HepG2 (cell line): ENCODE results near the gene ARL4D. TPM values are rescaled to one million over a fixed set of nuclear protein-coding genes. Genes with fewer than 3 reads are reported as not detected.

Source experiments
- ADNP ChIP-seq: sonication (generic); formaldehyde crosslinking; IDR thresholded peaks from 2 replicates; pipeline ENCODE4 v1.4.0; 2020; ENCODE audit warnings: missing genetic modification reagents
- AGO2 ChIP-seq: fragments of 200-400 bp; formaldehyde crosslinking; optimal IDR thresholded peaks from 2 replicates; pipeline ENCODE3; 2017; ENCODE audit warnings: mild to moderate bottlenecking, low read depth, low read length, moderate library complexity
- ATF6 ChIP-seq: sonication (generic); formaldehyde crosslinking; conservative IDR thresholded peaks from 2 replicates; pipeline ENCODE4 v1.4.0; 2020; ENCODE audit warnings: missing genetic modification reagents
- CCDC6 ChIP-seq: sonication (generic); formaldehyde crosslinking; IDR thresholded peaks from 2 replicates; pipeline ENCODE4 v1.8.1; 2022; ENCODE audit warnings: mild to moderate bottlenecking, missing genetic modification reagents, moderate library complexity
- CEBPB ChIP-seq: IDR thresholded peaks from 2 replicates; pipeline ENCODE4 v1.6.1; 2011; ENCODE audit warnings: low read depth, low read length, improper control_type of control experiment, borderline replicate concordance
- CREBL2 ChIP-seq: sonication (generic); formaldehyde crosslinking; IDR thresholded peaks from 2 replicates; pipeline ENCODE4 v1.8.1; 2023; ENCODE audit warnings: missing genetic modification reagents, mild to moderate bottlenecking, borderline replicate concordance
- DMAP1 ChIP-seq: IDR thresholded peaks from 2 replicates; pipeline ENCODE4 v1.6.1; 2016
- E2F5 ChIP-seq: sonication (generic); formaldehyde crosslinking; conservative IDR thresholded peaks from 2 replicates; pipeline ENCODE4 v1.4.0; 2020; ENCODE audit warnings: missing genetic modification reagents
- ETV5 ChIP-seq: IDR thresholded peaks from 2 replicates; pipeline ENCODE4 v1.6.1; 2018; ENCODE audit warnings: missing biosample characterization, missing genetic modification reagents, inconsistent platforms, borderline replicate concordance
- FLYWCH1 ChIP-seq: sonication (generic); formaldehyde crosslinking; IDR thresholded peaks from 2 replicates; pipeline ENCODE4 v1.8.1; 2023; ENCODE audit warnings: mild to moderate bottlenecking, missing genetic modification reagents
- KLF6 ChIP-seq: IDR thresholded peaks from 2 replicates; pipeline ENCODE4 v1.8.0; 2016; ENCODE audit warnings: missing biosample characterization, missing genetic modification reagents
- MED1 ChIP-seq: sonication (generic); formaldehyde crosslinking; IDR thresholded peaks from 2 replicates; pipeline ENCODE4 v1.4.0; 2020; ENCODE audit warnings: missing genetic modification reagents
- NR0B2 ChIP-seq: sonication (generic); formaldehyde crosslinking; IDR thresholded peaks from 2 replicates; pipeline ENCODE4 v1.4.0; 2020; ENCODE audit warnings: mild to moderate bottlenecking, missing genetic modification reagents
- PREB ChIP-seq: sonication (generic); formaldehyde crosslinking; IDR thresholded peaks from 2 replicates; pipeline ENCODE4 v1.4.0; 2020; ENCODE audit warnings: missing genetic modification reagents
- RARA ChIP-seq: IDR thresholded peaks from 2 replicates; pipeline ENCODE4 v1.6.1; 2016; ENCODE audit warnings: missing genetic modification reagents, missing compliant biosample characterization
- SPEN ChIP-seq: sonication (generic); formaldehyde crosslinking; IDR thresholded peaks from 2 replicates; pipeline ENCODE4 v1.5.1; 2020; ENCODE audit warnings: low read depth, mild to moderate bottlenecking, missing genetic modification reagents
- U2AF2 ChIP-seq: fragments of 200-400 bp; formaldehyde crosslinking; IDR thresholded peaks from 2 replicates; pipeline ENCODE4 v1.6.1; 2017; ENCODE audit warnings: low read depth, mild to moderate bottlenecking, low read length
- ZMAT5 ChIP-seq: sonication (generic); formaldehyde crosslinking; IDR thresholded peaks from 2 replicates; pipeline ENCODE4 v1.5.0; 2020; ENCODE audit warnings: mild to moderate bottlenecking, low read depth, missing genetic modification reagents, borderline replicate concordance
- ZNF224 ChIP-seq: sonication (generic); formaldehyde crosslinking; IDR thresholded peaks from 2 replicates; pipeline ENCODE4 v1.5.0; 2020; ENCODE audit warnings: mild to moderate bottlenecking, missing genetic modification reagents
- ZNF274 ChIP-seq: sonication (generic); formaldehyde crosslinking; IDR thresholded peaks from 2 replicates; pipeline ENCODE4 v1.5.1; 2020; ENCODE audit warnings: mild to moderate bottlenecking, missing genetic modification reagents
- ZNF484 ChIP-seq: sonication (generic); formaldehyde crosslinking; IDR thresholded peaks from 2 replicates; pipeline ENCODE4 v1.5.1; 2020; ENCODE audit warnings: mild to moderate bottlenecking, low read depth, missing genetic modification reagents, borderline replicate concordance
- ZNF512 ChIP-seq: sonication (generic); formaldehyde crosslinking; IDR thresholded peaks from 2 replicates; pipeline ENCODE4 v1.4.0; 2020; ENCODE audit warnings: mild to moderate bottlenecking, missing genetic modification reagents
- ZNF746 ChIP-seq: sonication (generic); formaldehyde crosslinking; IDR thresholded peaks from 2 replicates; pipeline ENCODE4 v1.8.0; 2022; ENCODE audit warnings: mild to moderate bottlenecking, missing genetic modification reagents
- ZNF878 ChIP-seq: sonication (generic); formaldehyde crosslinking; IDR thresholded peaks from 2 replicates; pipeline ENCODE4 v1.8.1; 2023; ENCODE audit warnings: mild to moderate bottlenecking, missing genetic modification reagents, moderate library complexity
- polyA plus RNA-seq, 8 experiments: library from polyadenylated mRNA; depleted of rRNA in 3 of 8; stranded (reverse) in 7 of 8; unstranded in 1 of 8; fragments of >200 nt; fragmentation: Illumina TruSeq in 4 of 8; extraction: Trizol in 4 of 8; gene quantifications; 2 replicates each; pipeline versions ENCODE4 v1.2.1 to v1.2.3, GENCODE V29; 2011 to 2016; ENCODE audit warnings: low read depth in 4 of 8, missing spikeins in 1 of 8, mixed read lengths in 1 of 8; ENCODE audit not compliant: insufficient read depth in 1 of 8
- total RNA-seq, 5 experiments: library from RNA; depleted of rRNA; stranded (reverse); fragments of >200 nt; fragmentation: Illumina TruSeq; extraction: Trizol; gene quantifications; 2 replicates each; pipeline ENCODE4 v1.2.3, GENCODE V29; 2016; ENCODE audit warnings: low read depth in 1 of 5

Gene ARL4D
- total and polyA plus RNA-seq, 2 of the 13 experiments (the other 11 are each of a cell fraction or from before 2014, with no cell fraction given), result 9.0 to 25.9 TPM

- TF ChIP-seq E2F5 (CRISPR knock-in tag), result no peak
- TF ChIP-seq MED1 (CRISPR knock-in tag), result 0 out of 2 replicates have a peak, but pooled peaks have one; percentile 59
- TF ChIP-seq ZNF224 (CRISPR knock-in tag), result no peak; the same call in 1 of the 2 replicates
- no peak; the same call in 1 of the 2 replicates for TF ChIP-seq DMAP1 (CRISPR knock-in tag)
- TF ChIP-seq ADNP, result no peak
- no peak; the same call in 1 of the 2 replicates for TF ChIP-seq KLF6
- no peak for TF ChIP-seq FLYWCH1 (CRISPR knock-in tag)
- TF ChIP-seq U2AF2, result no peak
- no peak for TF ChIP-seq AGO2
- TF ChIP-seq ZNF274 (CRISPR knock-in tag), result peak; percentile 57
- TF ChIP-seq ZNF484 (CRISPR knock-in tag), result no peak
- TF ChIP-seq CCDC6 (CRISPR knock-in tag), result no peak; the same call in 1 of the 2 replicates
- no peak for TF ChIP-seq ZMAT5
- no peak for TF ChIP-seq CREBL2
- no peak for TF ChIP-seq CEBPB
- TF ChIP-seq SPEN (CRISPR knock-in tag), result peak; percentile 72
- TF ChIP-seq ZNF512 (CRISPR knock-in tag), result no peak
- TF ChIP-seq ZNF746, result no peak
- no peak; the same call in 1 of the 2 replicates for TF ChIP-seq ZNF878 (CRISPR knock-in tag)
- TF ChIP-seq PREB (CRISPR knock-in tag), result no peak
- peak; percentile 46; the same call in 1 of the 2 replicates for TF ChIP-seq RARA (CRISPR knock-in tag)
- TF ChIP-seq ETV5 (CRISPR knock-in tag), result no peak
- no peak for TF ChIP-seq ATF6
- no peak for TF ChIP-seq NR0B2 (CRISPR knock-in tag)
Observed at GRCh38 chr17:43388359-43389045, 10.3 kb upstream of the ARL4D start (continued).
